Stimulated activated CD4-positive, alpha-beta T cell treated with anti-CD3 and anti-CD28 coated beads, Interleukin-1b, Interleukin-23, amount 100 ng/mL, for 4 hours (primary cell): ENCODE measurements around the gene CFAP47.
"Not testable (repeated sequence)": the region's sequence is repeated elsewhere in the genome, so short reads cannot be mapped to it uniquely, and the experiment has no call there.

Source experiments
- DNase-seq, 2 donors: peaks; one replicate each; pipeline ENCODE4 v3.0.0-alpha.2; 2020; ENCODE audit warnings: low read depth in 2 of 2

CFAP47 gene

GRCh38 chrX:35919536-35920309, at the start of gene CFAP47:
Gene CFAP47 (plus strand): TSS chrX:35919734. CDS start chrX:35919800, 66 bp downstream.
- DNase-seq, result no peak

- no peak for DNase-seq
Observed at GRCh38 chrX:35880601-35881000, 38.9 kb upstream of the CFAP47 start.

- no peak for DNase-seq
Observed at GRCh38 chrX:35886135-35886534, 33.4 kb upstream of the CFAP47 start.

GRCh38 chrX:35890699-35891098, 28.8 kb upstream of the CFAP47 start:
- DNase-seq, result no peak

GRCh38 chrX:35986816-35987215, 67.3 kb downstream of the CFAP47 start:
- not testable (repeated sequence) for DNase-seq

- DNase-seq, result no peak
Observed at GRCh38 chrX:36007207-36007606, 87.7 kb downstream of the CFAP47 start.

GRCh38 chrX:36019125-36019524, 99.6 kb downstream of the CFAP47 start:
- DNase-seq, result no peak

- no peak for DNase-seq
Observed at GRCh38 chrX:36035550-36035949, 116.0 kb downstream of the CFAP47 start.

- DNase-seq, result no peak
Observed at GRCh38 chrX:36062778-36063177, 143.2 kb downstream of the CFAP47 start.

GRCh38 chrX:36071061-36071460, 151.5 kb downstream of the CFAP47 start:
- no peak for DNase-seq

- DNase-seq, result not testable (repeated sequence)
Observed at GRCh38 chrX:36075009-36075408, 155.5 kb downstream of the CFAP47 start.

- no peak for DNase-seq
Observed at GRCh38 chrX:36083256-36083655, 163.7 kb downstream of the CFAP47 start.

- DNase-seq, result no peak
Observed at GRCh38 chrX:36087366-36087765, 167.8 kb downstream of the CFAP47 start.

GRCh38 chrX:36088939-36089338, 169.4 kb downstream of the CFAP47 start:
- DNase-seq, result not testable (repeated sequence)

GRCh38 chrX:36102425-36102824, 182.9 kb downstream of the CFAP47 start:
- no peak for DNase-seq

GRCh38 chrX:36116222-36116621, 196.7 kb downstream of the CFAP47 start:
- DNase-seq, result no peak

GRCh38 chrX:36159254-36159653, 239.7 kb downstream of the CFAP47 start:
- DNase-seq, result no peak

- DNase-seq, result no peak
Observed at GRCh38 chrX:36160081-36160480, 240.5 kb downstream of the CFAP47 start.

GRCh38 chrX:36198575-36198974, 279.0 kb downstream of the CFAP47 start:
- DNase-seq, result no peak

- DNase-seq, result no peak
Observed at GRCh38 chrX:36199928-36200327, 280.4 kb downstream of the CFAP47 start.

- no peak for DNase-seq
Observed at GRCh38 chrX:36214924-36215323, 295.4 kb downstream of the CFAP47 start.

GRCh38 chrX:36218801-36219200, 299.3 kb downstream of the CFAP47 start:
- no peak for DNase-seq

- DNase-seq, result not testable (repeated sequence)
Observed at GRCh38 chrX:36234840-36235528, 315.4 kb downstream of the CFAP47 start.
